Measurements from ENCODE around the gene PALLD.

PALLD gene

GRCh38 chr4:168541266-168541953 is 44.6 kb downstream of the PALLD start:
- Histone ChIP-seq H2AFZ (ENCODE audit: low read length) (no peak overlapping the region), H3K27ac (ENCODE audit: low read length) (no peak overlapping the region), H3K79me2 (ENCODE audit: low read length) (no peaks in the 10 kb centered on the region), H3K9me2 (replicated peaks; ENCODE audit: insufficient read depth, low read length) (no peaks in the 10 kb centered on the region), H4K20me1 (ENCODE audit: insufficient read depth, low read length) (no peaks in the 10 kb centered on the region), H3K4me2 (ENCODE audit: low read depth, low read length) (no peak overlapping the region), H3K4me1 (ENCODE audit: low read length) (no peaks in the 10 kb centered on the region), H3F3A (ENCODE audit: insufficient read depth, low read length) (no peaks in the 10 kb centered on the region), H3K36me3 (replicated peaks; ENCODE audit: insufficient read depth, low read length) (no peaks in the 10 kb centered on the region), H3K4me3 (ENCODE audit: low read length) (no peak overlapping the region), H3K27me3 (replicated peaks; ENCODE audit: insufficient read depth, low read length) (no peaks in the 10 kb centered on the region), H3K9me3 (replicated peaks; ENCODE audit: insufficient read depth, low read length) (no peaks in the 10 kb centered on the region), H3K9ac (ENCODE audit: low read length) (no peak overlapping the region)
- DNase-seq: no peak
- TF ChIP-seq EZH2phosphoT487 (IDR thresholded peaks at IDR 0.05; ENCODE audit: low read length) (no peak), EZH2 (optimal IDR thresholded peaks at IDR 0.05; ENCODE audit: low read depth, low read length) (no peak)
- TF ChIP-seq, protein P1, sequence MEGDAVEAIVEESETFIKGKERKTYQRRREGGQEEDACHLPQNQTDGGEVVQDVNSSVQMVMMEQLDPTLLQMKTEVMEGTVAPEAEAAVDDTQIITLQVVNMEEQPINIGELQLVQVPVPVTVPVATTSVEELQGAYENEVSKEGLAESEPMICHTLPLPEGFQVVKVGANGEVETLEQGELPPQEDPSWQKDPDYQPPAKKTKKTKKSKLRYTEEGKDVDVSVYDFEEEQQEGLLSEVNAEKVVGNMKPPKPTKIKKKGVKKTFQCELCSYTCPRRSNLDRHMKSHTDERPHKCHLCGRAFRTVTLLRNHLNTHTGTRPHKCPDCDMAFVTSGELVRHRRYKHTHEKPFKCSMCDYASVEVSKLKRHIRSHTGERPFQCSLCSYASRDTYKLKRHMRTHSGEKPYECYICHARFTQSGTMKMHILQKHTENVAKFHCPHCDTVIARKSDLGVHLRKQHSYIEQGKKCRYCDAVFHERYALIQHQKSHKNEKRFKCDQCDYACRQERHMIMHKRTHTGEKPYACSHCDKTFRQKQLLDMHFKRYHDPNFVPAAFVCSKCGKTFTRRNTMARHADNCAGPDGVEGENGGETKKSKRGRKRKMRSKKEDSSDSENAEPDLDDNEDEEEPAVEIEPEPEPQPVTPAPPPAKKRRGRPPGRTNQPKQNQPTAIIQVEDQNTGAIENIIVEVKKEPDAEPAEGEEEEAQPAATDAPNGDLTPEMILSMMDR (IDR thresholded peaks at IDR 0.05; ENCODE audit: low read length): no peak

DNA sequence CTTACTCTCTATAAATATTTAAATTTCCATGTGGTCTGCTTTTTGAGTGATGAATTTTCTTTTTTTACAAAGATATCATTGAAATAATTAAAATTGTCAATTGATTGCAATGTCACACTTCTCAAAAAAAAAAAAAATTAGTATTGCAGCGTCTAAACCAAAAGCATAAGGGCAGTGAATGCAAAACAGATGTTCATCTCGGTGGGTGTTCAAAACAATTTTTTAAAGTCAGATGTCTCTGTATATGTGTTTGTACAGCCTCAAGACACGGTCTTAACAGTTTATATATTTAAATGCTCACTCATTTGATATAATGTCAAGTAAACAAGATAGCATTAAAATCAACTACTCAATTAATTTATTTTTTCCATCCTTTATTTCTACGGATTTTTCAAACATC is 52.3 kb downstream of the PALLD start:
- DNase-seq: no peak
- TF ChIP-seq, protein P1 (IDR thresholded peaks at IDR 0.05; ENCODE audit: low read length): no peak
- TF ChIP-seq EZH2 (optimal IDR thresholded peaks at IDR 0.05; ENCODE audit: low read depth, low read length) (no peak), EZH2phosphoT487 (IDR thresholded peaks at IDR 0.05; ENCODE audit: low read length) (no peak)
- no peaks in the 10 kb centered on the region for H3K9me2 ChIP-seq (replicated peaks; ENCODE audit: insufficient read depth, low read length)
- no peaks in the 10 kb centered on the region for H3K36me3 ChIP-seq (replicated peaks; ENCODE audit: insufficient read depth, low read length)
- H3K4me3 ChIP-seq (ENCODE audit: low read length): no peak overlapping the region
- no peaks in the 10 kb centered on the region for H3K79me2 ChIP-seq (ENCODE audit: low read length)
- H3K9me3 ChIP-seq (replicated peaks; ENCODE audit: insufficient read depth, low read length): no peaks in the 10 kb centered on the region
- H2AFZ ChIP-seq (ENCODE audit: low read length): no peak overlapping the region
- H3F3A ChIP-seq (ENCODE audit: insufficient read depth, low read length): no peaks in the 10 kb centered on the region
- no peaks in the 10 kb centered on the region for H3K4me1 ChIP-seq (ENCODE audit: low read length)
- no peak overlapping the region for H3K27ac ChIP-seq (ENCODE audit: low read length)
- no peaks in the 10 kb centered on the region for H4K20me1 ChIP-seq (ENCODE audit: insufficient read depth, low read length)
- no peak overlapping the region for H3K4me2 ChIP-seq (ENCODE audit: low read depth, low read length)
- H3K9ac ChIP-seq (ENCODE audit: low read length): no peak overlapping the region
- no peaks in the 10 kb centered on the region for H3K27me3 ChIP-seq (replicated peaks; ENCODE audit: insufficient read depth, low read length)

DNA sequence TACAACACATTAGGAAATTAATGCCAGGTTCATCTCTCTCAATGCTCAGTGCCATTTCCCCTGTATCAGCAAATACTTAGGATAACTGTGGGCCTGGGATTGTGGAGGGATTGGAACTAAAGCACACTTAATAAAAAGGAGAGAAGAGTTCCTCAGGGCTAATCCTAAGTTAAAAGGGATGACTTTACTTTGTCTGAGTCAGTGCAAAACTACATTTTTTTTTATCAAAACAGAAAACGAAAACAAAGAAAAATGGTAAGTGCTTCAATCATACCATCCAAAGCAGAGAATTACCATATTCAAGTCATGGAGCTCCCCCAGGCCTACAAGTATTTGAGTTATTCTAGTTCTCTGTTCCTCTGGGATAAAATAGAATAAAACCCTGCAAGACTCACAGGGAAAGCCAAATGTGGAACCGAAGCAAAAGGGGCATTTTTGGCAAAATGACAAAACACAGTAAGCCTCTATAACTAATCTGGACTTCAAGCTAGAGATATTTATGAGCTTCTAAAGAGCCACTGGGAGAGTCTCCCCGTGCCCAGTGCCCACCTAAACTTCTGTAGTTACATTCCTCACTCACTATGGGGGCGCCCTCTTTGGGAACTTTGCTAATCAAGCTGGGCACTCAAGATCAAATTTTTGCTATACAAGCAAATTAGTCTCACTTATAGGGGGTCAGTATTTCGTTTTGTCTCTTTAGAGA is 53.4 kb downstream of the PALLD start:
- H3K4me2 ChIP-seq (ENCODE audit: low read depth, low read length): no peak overlapping the region
- no peaks in the 10 kb centered on the region for H3F3A ChIP-seq (ENCODE audit: insufficient read depth, low read length)
- DNase-seq: no peak
- H3K9me2 ChIP-seq (replicated peaks; ENCODE audit: insufficient read depth, low read length): no peaks in the 10 kb centered on the region
- no peak overlapping the region for H3K9ac ChIP-seq (ENCODE audit: low read length)
- no peaks in the 10 kb centered on the region for H3K4me1 ChIP-seq (ENCODE audit: low read length)
- TF ChIP-seq, protein P1 (IDR thresholded peaks at IDR 0.05; ENCODE audit: low read length): no peak
- TF ChIP-seq EZH2phosphoT487 (IDR thresholded peaks at IDR 0.05; ENCODE audit: low read length): no peak
- H2AFZ ChIP-seq (ENCODE audit: low read length): no peak overlapping the region
- H3K27me3 ChIP-seq (replicated peaks; ENCODE audit: insufficient read depth, low read length): no peaks in the 10 kb centered on the region
- no peaks in the 10 kb centered on the region for H4K20me1 ChIP-seq (ENCODE audit: insufficient read depth, low read length)
- no peaks in the 10 kb centered on the region for H3K36me3 ChIP-seq (replicated peaks; ENCODE audit: insufficient read depth, low read length)
- no peaks in the 10 kb centered on the region for H3K9me3 ChIP-seq (replicated peaks; ENCODE audit: insufficient read depth, low read length)
- no peak overlapping the region for H3K4me3 ChIP-seq (ENCODE audit: low read length)
- no peak overlapping the region for H3K27ac ChIP-seq (ENCODE audit: low read length)
- no peaks in the 10 kb centered on the region for H3K79me2 ChIP-seq (ENCODE audit: low read length)
